IPS-20b (cell line): ENCODE data around the gene LKAAEAR1.

Experiments used
- H3K27ac ChIP-seq: one replicate; pipeline ENCODE4 v1.5.1; 2013; ENCODE audit warnings: low read length
- H3K27me3 ChIP-seq: 2 replicates; pipeline ENCODE4 v1.6.1; 2013; ENCODE audit warnings: mild to moderate bottlenecking, low read length, inconsistent platforms; ENCODE audit not compliant: insufficient read depth
- H3K36me3 ChIP-seq: 2 replicates; pipeline ENCODE4 v1.6.1; 2013; ENCODE audit warnings: low read depth, mild to moderate bottlenecking, inconsistent platforms, low read length, moderate library complexity; ENCODE audit not compliant: insufficient read depth
- H3K4me1 ChIP-seq: 2 replicates; pipeline ENCODE4 v1.6.1; 2013; ENCODE audit warnings: mild to moderate bottlenecking, control low read depth, inconsistent platforms, low read length, moderate library complexity; ENCODE audit not compliant: insufficient read depth
- H3K4me3 ChIP-seq: 2 replicates; pipeline ENCODE4 v1.5.1; 2013; ENCODE audit warnings: mild to moderate bottlenecking, low read length, inconsistent platforms
- H3K9ac ChIP-seq: 2 replicates; pipeline ENCODE4 v1.6.1; 2013; ENCODE audit warnings: low read depth, mild to moderate bottlenecking, inconsistent platforms, low read length, moderate library complexity
- H3K9me3 ChIP-seq: 2 replicates; pipeline ENCODE4 v1.6.1; 2013; ENCODE audit warnings: mild to moderate bottlenecking, low read depth, low read length, inconsistent platforms; ENCODE audit not compliant: insufficient read depth

Gene LKAAEAR1

GRCh38 chr20:64040231-64041039 is 43.8 kb downstream of the LKAAEAR1 start:
- Histone ChIP-seq H3K9me3 (no peaks in the 10 kb centered on the region), H3K4me3 (no peak overlapping the region), H3K27me3 (peaks cover 89% of the 10 kb centered on the region), H3K4me1 (peaks cover 2% of the 10 kb centered on the region; the same call in 1 of the 2 replicates), H3K27ac (no peak overlapping the region), H3K36me3 (no peaks in the 10 kb centered on the region), H3K9ac (no peak overlapping the region)

DNA sequence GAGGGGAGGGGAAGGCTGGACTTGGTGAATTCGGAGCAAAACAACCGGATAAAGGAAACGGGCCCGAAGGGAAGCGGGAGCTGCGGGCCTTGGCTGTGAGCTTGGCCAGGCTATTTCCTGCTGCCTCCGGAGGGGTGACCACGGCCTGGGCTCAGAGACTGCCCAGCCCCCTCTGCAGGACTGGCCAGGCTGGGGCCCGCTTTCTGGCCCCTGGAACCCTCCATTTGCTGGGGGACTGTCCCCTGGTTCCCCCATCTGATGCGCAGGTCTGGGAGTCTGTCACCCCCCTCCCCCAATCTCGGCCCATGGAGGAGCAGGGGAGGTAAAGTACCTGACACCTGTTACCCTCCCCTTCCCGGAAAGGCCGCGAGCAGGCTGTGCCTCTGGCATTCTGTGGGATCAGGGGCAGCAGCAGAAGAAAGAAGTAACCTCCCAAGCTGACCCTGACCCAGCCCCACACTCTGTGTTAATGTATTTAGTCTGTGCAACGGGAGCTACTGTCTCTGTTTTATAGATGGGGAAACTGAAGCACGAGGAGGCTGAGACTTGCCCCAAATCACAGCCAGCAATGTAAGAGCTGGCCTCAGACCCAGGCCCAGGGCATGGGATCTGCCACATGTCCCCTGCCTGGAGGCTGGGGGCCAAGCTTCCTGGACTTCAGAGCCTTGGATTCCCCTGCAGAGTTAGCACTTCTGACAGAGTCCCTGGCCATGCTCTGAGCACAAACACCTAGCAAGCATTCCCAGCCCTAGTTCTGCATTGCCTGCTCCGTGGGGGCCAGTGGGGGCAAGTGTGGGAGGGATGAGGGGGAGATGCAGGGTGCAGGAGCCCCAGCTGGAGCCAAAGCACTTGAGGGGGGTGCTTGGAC is 44.7 kb downstream of the LKAAEAR1 start:
- peak overlapping the region; percentile 65 for H3K4me3 ChIP-seq
- peaks cover 4% of the 10 kb centered on the region; the same call in 1 of the 2 replicates for H3K4me1 ChIP-seq
- no peak overlapping the region for H3K27ac ChIP-seq
- no peak overlapping the region for H3K9ac ChIP-seq
- no peaks in the 10 kb centered on the region for H3K36me3 ChIP-seq
- no peaks in the 10 kb centered on the region for H3K9me3 ChIP-seq
- peaks cover 80% of the 10 kb centered on the region for H3K27me3 ChIP-seq

DNA sequence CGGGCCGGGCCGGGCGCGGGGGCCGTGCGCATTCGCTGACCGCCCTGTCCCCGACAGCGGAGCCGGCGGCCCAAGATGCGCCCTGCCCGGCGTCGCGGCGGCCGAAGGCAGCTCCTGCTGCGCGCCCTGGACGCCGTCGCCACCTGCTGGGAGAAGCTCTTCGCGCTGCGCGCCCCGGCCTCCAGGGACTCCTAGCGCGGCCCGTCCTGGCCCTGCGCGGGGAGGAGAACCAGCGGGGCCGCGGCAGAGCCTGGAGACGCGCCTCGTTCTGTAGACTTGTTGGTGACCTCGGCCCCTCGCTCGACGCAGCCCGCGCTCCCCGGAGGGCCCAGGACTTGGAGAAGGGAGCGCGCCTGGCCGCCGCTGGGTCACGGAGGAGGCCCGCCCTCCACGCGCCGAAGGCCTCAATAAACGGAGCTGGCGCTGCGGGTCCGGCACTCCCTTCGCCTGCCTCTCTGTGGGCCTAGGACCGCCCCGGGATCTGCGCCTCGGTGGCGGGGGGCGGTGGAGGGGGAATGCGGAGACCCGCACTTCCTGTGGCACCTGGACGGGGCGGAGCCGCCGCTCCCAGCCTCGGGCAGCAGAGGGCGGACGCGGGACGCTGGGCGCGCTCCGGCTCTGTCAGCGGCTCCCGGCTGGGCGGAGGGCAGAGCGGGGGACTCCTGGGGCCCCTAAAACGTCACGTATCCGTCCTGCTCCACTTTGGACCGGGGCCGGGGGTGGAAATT is 45.5 kb downstream of the LKAAEAR1 start:
- H3K4me3 ChIP-seq = peak overlapping the region; percentile 65
- H3K36me3 ChIP-seq = no peaks in the 10 kb centered on the region
- H3K9ac ChIP-seq = no peak overlapping the region
- no peaks in the 10 kb centered on the region for H3K9me3 ChIP-seq
- H3K27me3 ChIP-seq = peaks cover 72% of the 10 kb centered on the region
- H3K27ac ChIP-seq = no peak overlapping the region
- H3K4me1 ChIP-seq = peaks cover 4% of the 10 kb centered on the region; the same call in 1 of the 2 replicates

DNA sequence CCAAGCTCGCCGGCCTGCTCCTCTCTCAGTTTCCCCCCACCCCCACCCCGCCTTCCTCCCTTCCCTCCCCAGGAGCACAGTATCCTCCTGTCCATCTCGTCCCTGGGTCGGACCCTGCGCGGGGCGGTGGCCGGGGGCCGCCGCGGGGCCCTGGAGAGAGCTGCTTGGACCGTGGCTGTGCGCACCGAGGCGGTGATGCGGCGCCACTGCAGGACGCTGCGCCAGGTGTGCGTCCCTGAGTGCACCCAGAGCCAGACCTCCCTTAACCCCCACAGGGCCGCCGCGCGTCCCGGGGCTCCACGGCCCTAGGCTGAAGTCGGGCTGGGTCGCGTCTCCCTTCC is 46.0 kb downstream of the LKAAEAR1 start:
- no peak overlapping the region for H3K27ac ChIP-seq
- H3K4me3 ChIP-seq = peak overlapping the region; percentile 65; the same call in 1 of the 2 replicates
- H3K9me3 ChIP-seq = no peaks in the 10 kb centered on the region
- peaks cover 4% of the 10 kb centered on the region; the same call in 1 of the 2 replicates for H3K4me1 ChIP-seq
- H3K36me3 ChIP-seq = no peaks in the 10 kb centered on the region
- no peak overlapping the region for H3K9ac ChIP-seq
- peaks cover 67% of the 10 kb centered on the region for H3K27me3 ChIP-seq

- H3K9ac ChIP-seq = no peak overlapping the region
- no peak overlapping the region for H3K27ac ChIP-seq
- 0 out of 2 replicates have a peak, but pooled peaks cover 3% of the 10 kb centered on the region for H3K36me3 ChIP-seq
- peaks cover 4% of the 10 kb centered on the region; the same call in 1 of the 2 replicates for H3K4me1 ChIP-seq
- H3K27me3 ChIP-seq = peaks cover 64% of the 10 kb centered on the region
- peak overlapping the region; percentile 65; the same call in 1 of the 2 replicates for H3K4me3 ChIP-seq
- H3K9me3 ChIP-seq = no peaks in the 10 kb centered on the region
These were observed 46.5 kb downstream of the LKAAEAR1 start for GRCh38 chr20:64037498-64038213.

DNA sequence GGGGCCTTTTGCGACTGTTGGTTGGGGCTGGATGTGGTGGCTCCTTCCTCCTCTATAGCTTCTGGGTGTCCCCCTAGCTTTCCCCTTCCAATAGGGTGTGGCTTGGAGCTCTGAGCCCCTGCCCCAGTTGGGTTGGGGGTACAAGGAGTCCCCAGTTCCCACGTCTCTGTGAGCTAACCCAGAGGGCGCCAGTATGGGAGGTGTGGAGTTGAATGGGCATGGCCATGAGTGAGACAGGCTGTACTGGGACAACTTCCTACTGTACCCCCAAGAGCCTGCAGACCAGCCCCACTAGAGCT is 47.0 kb downstream of the LKAAEAR1 start:
- peaks cover 60% of the 10 kb centered on the region for H3K27me3 ChIP-seq
- peaks cover 8% of the 10 kb centered on the region for H3K36me3 ChIP-seq
- no peak overlapping the region for H3K9ac ChIP-seq
- no peak overlapping the region for H3K4me3 ChIP-seq
- H3K27ac ChIP-seq = no peak overlapping the region
- peaks cover 4% of the 10 kb centered on the region; the same call in 1 of the 2 replicates for H3K4me1 ChIP-seq
- H3K9me3 ChIP-seq = no peaks in the 10 kb centered on the region

- Histone ChIP-seq H3K4me3 (no peak overlapping the region), H3K27ac (no peak overlapping the region), H3K4me1 (peaks cover 4% of the 10 kb centered on the region; the same call in 1 of the 2 replicates)
These were observed 47.6 kb downstream of the LKAAEAR1 start for GRCh38 chr20:64036346-64037198.

GRCh38 chr20:64035933-64036345 is 48.3 kb downstream of the LKAAEAR1 start, which contains the start of gene C20orf204:
Gene C20orf204 (plus strand): TSS chr20:64036182. CDS start chr20:64036324, 142 bp downstream.
- H3K4me1 ChIP-seq = peaks cover 4% of the 10 kb centered on the region; the same call in 1 of the 2 replicates
- no peak within 1 kb of the TSS for H3K27ac ChIP-seq
- H3K27me3 ChIP-seq = peaks cover 48% of the 10 kb centered on the region
- no peak within 1 kb of the TSS for H3K9ac ChIP-seq
- H3K36me3 ChIP-seq = peaks cover 18% of the 10 kb centered on the region
- no peak within 1 kb of the TSS for H3K4me3 ChIP-seq
- H3K9me3 ChIP-seq = no peaks in the 10 kb centered on the region

More at GRCh38 chr20:64036346-64037198, 47.6 kb downstream of the LKAAEAR1 start:
- peaks cover 14% of the 10 kb centered on the region for H3K36me3 ChIP-seq
- peaks cover 54% of the 10 kb centered on the region for H3K27me3 ChIP-seq
- no peak overlapping the region for H3K9ac ChIP-seq
- no peaks in the 10 kb centered on the region for H3K9me3 ChIP-seq

- no peak overlapping the region for H3K9ac ChIP-seq
- H3K36me3 ChIP-seq = peaks cover 24% of the 10 kb centered on the region
- no peaks in the 10 kb centered on the region for H3K9me3 ChIP-seq
These were observed 48.9 kb downstream of the LKAAEAR1 start for GRCh38 chr20:64035066-64035932.

More at GRCh38 chr20:64035066-64035932, 48.9 kb downstream of the LKAAEAR1 start:
- H3K27me3 ChIP-seq = peaks cover 41% of the 10 kb centered on the region
- H3K4me3 ChIP-seq = no peak overlapping the region
- H3K4me1 ChIP-seq = peaks cover 4% of the 10 kb centered on the region; the same call in 1 of the 2 replicates
- no peak overlapping the region for H3K27ac ChIP-seq
